GM10266 (cell line): ENCODE data around the gene CACUL1.

Experiments
- DNase-seq: peaks from one replicate; pipeline ENCODE4 v3.0.0; 2012; ENCODE audit errors: extremely low spot score
- CTCF ChIP-seq: IDR thresholded peaks from 2 replicates; pipeline ENCODE4 v1.5.1; 2012; ENCODE audit warnings: mild to moderate bottlenecking, low read depth; ENCODE audit not compliant: control insufficient read depth, insufficient read depth; ENCODE audit errors: missing control alignments

The CACUL1 gene

DNA sequence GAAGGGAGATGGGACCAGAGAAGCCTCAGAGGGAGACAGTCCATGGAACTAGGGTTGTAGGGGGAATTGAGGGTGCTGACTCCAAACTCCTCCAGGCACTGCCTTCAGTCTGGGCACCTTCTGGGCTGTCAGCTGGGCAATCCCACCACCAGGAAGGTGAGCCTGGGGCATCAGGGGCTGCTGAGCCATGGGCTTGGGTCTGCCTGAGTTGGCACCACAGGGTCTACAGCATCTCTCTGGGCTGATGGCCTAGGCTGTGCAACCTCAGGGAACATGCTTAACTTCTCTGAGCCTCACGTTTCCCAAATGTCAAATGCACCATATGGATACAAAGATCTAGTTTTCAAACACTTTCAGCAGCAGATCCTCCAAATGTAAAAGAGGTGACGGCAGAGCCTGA lies 112.5 kb downstream of the CACUL1 start:
- TF ChIP-seq CTCF: no peak
- no peak for DNase-seq

- no peak for TF ChIP-seq CTCF
- DNase-seq: no peak
These were observed 116.1 kb downstream of the CACUL1 start for GRCh38 chr10:118638680-118639079.

DNA sequence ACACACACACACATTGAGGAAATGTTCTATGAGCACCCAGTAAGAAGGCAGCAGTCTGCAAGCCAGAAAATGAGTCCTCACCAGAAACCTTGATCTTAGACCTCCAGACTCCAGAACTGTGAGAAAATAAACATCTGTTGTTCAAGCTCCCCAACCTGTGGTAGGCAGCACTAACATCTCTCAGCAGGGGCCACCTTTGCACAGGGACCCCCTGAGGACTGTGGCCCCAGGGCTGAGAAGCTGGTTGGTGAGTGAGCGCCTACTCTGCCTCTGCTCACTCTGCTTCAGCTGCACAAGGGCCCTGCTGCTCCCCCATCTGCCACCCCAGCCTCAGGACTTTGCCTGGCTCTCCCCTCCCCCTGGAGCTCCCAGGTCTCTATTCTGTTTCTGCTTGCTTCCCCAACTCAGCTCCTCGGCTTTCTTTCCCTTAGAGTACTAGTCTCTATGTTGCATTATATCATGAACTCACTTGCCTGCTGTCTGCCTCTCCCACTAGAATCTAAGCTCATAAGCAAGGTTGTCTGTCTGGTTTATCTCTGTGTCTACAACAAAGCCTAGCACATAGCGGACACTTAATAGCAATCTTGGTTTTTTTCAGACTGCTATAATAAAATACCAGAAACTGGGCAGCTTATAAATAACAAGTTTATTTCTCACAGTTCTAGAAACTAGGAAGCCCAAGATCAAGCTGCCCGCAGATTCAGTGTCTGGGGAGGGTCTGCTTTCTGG lies 118.9 kb downstream of the CACUL1 start:
- DNase-seq: no peak
- TF ChIP-seq CTCF: no peak

DNA sequence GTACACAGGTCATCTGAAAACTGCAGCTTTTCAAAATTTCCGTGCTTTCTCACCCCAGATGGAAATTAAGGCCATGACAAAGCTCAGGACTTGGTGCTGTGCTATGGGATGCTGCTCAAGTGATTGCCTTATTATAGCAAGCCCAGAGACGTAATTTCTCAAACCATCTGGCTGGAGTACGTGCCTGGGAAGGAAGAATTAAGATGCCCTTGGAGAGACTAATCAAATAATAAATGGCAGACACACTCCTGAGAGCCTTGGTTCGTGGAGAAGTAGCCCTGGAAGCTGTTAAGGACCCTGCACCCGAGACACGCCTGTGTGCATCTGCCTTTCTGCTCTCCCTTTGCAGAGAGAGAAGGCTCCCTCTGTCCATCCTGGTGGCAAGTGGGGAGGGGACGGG lies 121.0 kb downstream of the CACUL1 start:
- no peak for TF ChIP-seq CTCF
- no peak for DNase-seq

- no peak for TF ChIP-seq CTCF
These were observed 125.6 kb downstream of the CACUL1 start for GRCh38 chr10:118629211-118629610.

DNA sequence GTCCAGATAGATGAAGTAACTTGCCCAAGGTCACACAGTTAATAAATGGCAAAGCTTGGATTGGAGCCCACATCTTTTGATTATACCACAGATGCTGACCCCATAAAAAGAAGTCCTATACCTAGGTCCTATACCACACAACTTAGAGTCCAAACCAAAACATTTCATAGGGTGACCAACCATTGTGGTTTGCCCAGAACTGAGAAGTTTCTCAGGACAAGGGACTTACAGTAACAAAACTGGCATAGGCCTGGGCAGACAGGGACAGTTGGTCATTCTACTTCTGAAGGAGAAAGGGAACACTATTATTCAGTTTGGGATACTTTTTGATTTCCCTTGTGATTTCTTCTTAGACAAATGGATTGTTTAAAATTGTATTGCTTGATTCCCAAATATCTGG lies 126.4 kb downstream of the CACUL1 start:
- no peak for DNase-seq
- TF ChIP-seq CTCF: no peak

More at GRCh38 chr10:118629211-118629610, 125.6 kb downstream of the CACUL1 start:
- DNase-seq: no peak

- peak; percentile 43 for TF ChIP-seq CTCF
- DNase-seq: no peak
These were observed 127.8 kb downstream of the CACUL1 start for GRCh38 chr10:118626953-118627352.
